ENCODE measurements around the gene SLC25A42. TPM values are rescaled to one million over a fixed set of nuclear protein-coding genes. Genes with fewer than 3 reads are reported as not detected.

Gene SLC25A42
- total and polyA plus RNA-seq, 2 donors (not counting 3 experiments of a cell fraction or from before 2014, with no cell fraction given): 6.2 to 6.3 TPM

GRCh38 chr19:19096641-19097627 lies 33.1 kb downstream of the SLC25A42 start:
- dilution Hi-C loops (cut with MboI; ENCODE audit: extremely low pct_ligation_motif_present, low sequenced_read_pairs) (no loop called here), intact Hi-C loops (cut with micrococcal nuclease) (no loop called here)
- ChIA-PET POLR2A (no interaction called here), CTCF (interaction anchor here (1.4 kb wide), 1 partner anchor 9 kb away, joined by 3 read pairs; no protein-coding TSS in a partner anchor)
- DNase-seq (ENCODE audit: low read depth, low spot score): no peak
- no peak overlapping the region for H3K4me3 ChIP-seq (replicated peaks in 1 of 3; ENCODE audit: insufficient read depth in 1 of 3, low read depth in 1 of 3, low read length in 3 of 3)
- no peak for FAIRE-seq
- H2AFZ ChIP-seq (ENCODE audit: low read depth, low read length): no peak overlapping the region
- H3K9me1 ChIP-seq (replicated peaks; ENCODE audit: control insufficient read depth, extremely low read depth, insufficient read depth, low read length): no peaks in the 10 kb centered on the region
- H3K4me1 ChIP-seq (ENCODE audit: control insufficient read depth, extremely low read depth, insufficient read depth, low read length): no peaks in the 10 kb centered on the region
- H3K9me3 ChIP-seq (replicated peaks; ENCODE audit: control insufficient read depth, insufficient read depth, low read length): no peaks in the 10 kb centered on the region
- no peaks in the 10 kb centered on the region for H3K36me3 ChIP-seq (ENCODE audit: control insufficient read depth in 2 of 2, extremely low read depth in 1 of 2, insufficient read depth in 2 of 2, low read length in 2 of 2)
- no peaks in the 10 kb centered on the region for H4K20me1 ChIP-seq (replicated peaks; ENCODE audit: control insufficient read depth, extremely low read depth, insufficient read depth, low read length)
- BruUV-seq (replicated peaks): no TSS peak
- H3K9ac ChIP-seq (replicated peaks; ENCODE audit: extremely low read depth, insufficient read depth, low read length): no peak overlapping the region
- H3K27ac ChIP-seq (ENCODE audit: insufficient read depth, low read depth, low read length): no peak overlapping the region
- H3K27me3 ChIP-seq (ENCODE audit: control insufficient read depth in 2 of 2, insufficient read depth in 2 of 2, low read length in 2 of 2): no peaks in the 10 kb centered on the region
- TF ChIP-seq CTCF (IDR thresholded peaks at IDR 0.05; ENCODE audit: extremely low read depth in 1 of 2, insufficient read depth in 1 of 2, low read depth in 1 of 2, low read length in 2 of 2) (no peak), POLR2A (IDR thresholded peaks at IDR 0.05; ENCODE audit: low read depth, low read length) (no peak), GATA2 (IDR thresholded peaks at IDR 0.05; ENCODE audit: insufficient read depth, insufficient read length, low read depth, low read length) (no peak), EZH2 (IDR thresholded peaks at IDR 0.05; ENCODE audit: borderline replicate concordance, low read depth, low read length, severe bottlenecking) (no peak), POLR2AphosphoS5 (IDR thresholded peaks at IDR 0.05; ENCODE audit: insufficient read depth, low read depth, low read length) (no peak), JUN (IDR thresholded peaks at IDR 0.05; ENCODE audit: borderline replicate concordance, insufficient read depth, insufficient read length, low read depth) (no peak), MAX (IDR thresholded peaks at IDR 0.05; ENCODE audit: insufficient read depth, insufficient read length) (no peak), FOS (IDR thresholded peaks at IDR 0.05; ENCODE audit: borderline replicate concordance, insufficient read depth, low read length) (no peak), MYC (IDR thresholded peaks at IDR 0.05; ENCODE audit: low read depth, low read length) (no peak)
- H3K4me2 ChIP-seq (ENCODE audit: insufficient read depth, low read length): no peak overlapping the region
- no peaks in the 10 kb centered on the region for H3K79me2 ChIP-seq (ENCODE audit: control insufficient read depth, insufficient read depth, low read length)
